SW480 (cell line): ENCODE data around the gene KRT76.
"Not testable (repeated sequence)": the region's sequence is repeated elsewhere in the genome, so short reads cannot be mapped to it uniquely, and the experiment has no call there.

ENCODE experiments used
- DNase-seq: peaks from one replicate; pipeline ENCODE4 v3.0.0-alpha.2; 2016; ENCODE audit warnings: low spot score

The KRT76 gene

GRCh38 chr12:52781399-52782082 lies 4.4 kb upstream of the KRT76 start:
- no peak for DNase-seq

GRCh38 chr12:52779914-52780313 lies 2.8 kb upstream of the KRT76 start:
- DNase-seq: no peak

- no peak for DNase-seq
Observed at GRCh38 chr12:52778833-52779232, 1.7 kb upstream of the KRT76 start.

GRCh38 chr12:52777566-52777965 lies 421 bp upstream of the KRT76 start:
- DNase-seq: no peak

- DNase-seq: no peak
Observed at GRCh38 chr12:52776435-52776834, 710 bp downstream of the KRT76 start.

GRCh38 chr12:52774629-52775250 lies 2.4 kb downstream of the KRT76 start:
- DNase-seq: no peak

- DNase-seq: no peak
Observed at GRCh38 chr12:52772772-52773171, 4.4 kb downstream of the KRT76 start.

- DNase-seq: no peak
Observed at GRCh38 chr12:52772188-52772587, 5.0 kb downstream of the KRT76 start.

- no peak for DNase-seq
Observed at GRCh38 chr12:52771505-52771904, 5.6 kb downstream of the KRT76 start.

GRCh38 chr12:52771088-52771487 lies 6.1 kb downstream of the KRT76 start:
- DNase-seq: no peak

GRCh38 chr12:52769946-52770345 lies 7.2 kb downstream of the KRT76 start:
- DNase-seq: no peak

GRCh38 chr12:52769354-52769753 lies 7.8 kb downstream of the KRT76 start:
- no peak for DNase-seq

- DNase-seq: no peak
Observed at GRCh38 chr12:52768479-52769200, 8.5 kb downstream of the KRT76 start.

- DNase-seq: no peak
Observed at GRCh38 chr12:52767427-52767826, 9.7 kb downstream of the KRT76 start.

- DNase-seq: no peak
Observed at GRCh38 chr12:52767020-52767379, 10.1 kb downstream of the KRT76 start.

- no peak for DNase-seq
Observed at GRCh38 chr12:52766351-52767019, 10.7 kb downstream of the KRT76 start.

GRCh38 chr12:52765702-52766101 lies 11.4 kb downstream of the KRT76 start:
- no peak for DNase-seq

- no peak for DNase-seq
Observed at GRCh38 chr12:52763991-52764390, 13.2 kb downstream of the KRT76 start.

GRCh38 chr12:52763036-52763659 lies 14.0 kb downstream of the KRT76 start:
- no peak for DNase-seq

GRCh38 chr12:52761802-52762201 lies 15.3 kb downstream of the KRT76 start:
- DNase-seq: no peak

- not testable (repeated sequence) for DNase-seq
Observed at GRCh38 chr12:52761218-52761617, 15.9 kb downstream of the KRT76 start.

GRCh38 chr12:52760623-52761022 lies 16.5 kb downstream of the KRT76 start:
- DNase-seq: no peak
